ENCODE data around the gene PCDH8. TPM values are rescaled to one million over a fixed set of nuclear protein-coding genes. Genes with fewer than 3 reads are reported as not detected.

Gene PCDH8
- total and polyA plus RNA-seq, 10 of the 15 experiments (the other 5 are each of a cell fraction or from before 2014, with no cell fraction given): 0.03 to 0.86 (median 0.45) TPM; not detected in 1

GRCh38 chr13:52850396-52851136 lies 2.1 kb upstream of the PCDH8 start (continued):
- TF ChIP-seq CTCF (IDR thresholded peaks at IDR 0.05 in 2 of 3, conservative IDR thresholded peaks at IDR 0.05 in 1 of 3; ENCODE audit: control insufficient read depth in 2 of 3, extremely low read depth in 1 of 3, insufficient read depth in 1 of 3, low read depth in 3 of 3, low read length in 3 of 3) (0 out of 6 replicates have a peak, but pooled peaks of 1 of the 3 experiments have one; percentile 14), ESRRA (IDR thresholded peaks at IDR 0.05; ENCODE audit: low read length) (no peak), SMC3 (IDR thresholded peaks at IDR 0.05; ENCODE audit: borderline replicate concordance, low read length) (no peak), YBX1 (IDR thresholded peaks at IDR 0.05) (no peak), TCF3 (IDR thresholded peaks at IDR 0.05; ENCODE audit: borderline replicate concordance, insufficient read depth, low read depth, low read length) (no peak), NRF1 (conservative IDR thresholded peaks at IDR 0.05; ENCODE audit: low read depth, low read length) (no peak), SMARCA5 (IDR thresholded peaks at IDR 0.05) (no peak), SUZ12 (IDR thresholded peaks at IDR 0.05; ENCODE audit: unreplicated experiment) (no peak), STAT3 (IDR thresholded peaks at IDR 0.05; ENCODE audit: low read depth, low read length) (no peak), MXI1 (IDR thresholded peaks at IDR 0.05; ENCODE audit: low read depth, low read length) (peak; percentile 70), PBX3 (IDR thresholded peaks at IDR 0.05; ENCODE audit: insufficient replicate concordance, low read depth, low read length) (no peak), WRNIP1 (IDR thresholded peaks at IDR 0.05; ENCODE audit: borderline replicate concordance, low read depth, low read length) (no peak), ASH2L (IDR thresholded peaks at IDR 0.05; ENCODE audit: borderline replicate concordance, low read depth) (no peak), NR2C1 (IDR thresholded peaks at IDR 0.05) (peak; percentile 53), RBBP5 (conservative IDR thresholded peaks at IDR 0.05) (no peak), RB1 (IDR thresholded peaks at IDR 0.05; ENCODE audit: borderline replicate concordance) (no peak), USF1 (IDR thresholded peaks at IDR 0.05; ENCODE audit: borderline replicate concordance, extremely low read length, insufficient read depth, low read depth, low read length) (no peak), SP1 (IDR thresholded peaks at IDR 0.05; ENCODE audit: low read depth, low read length) (no peak), BCL3 (IDR thresholded peaks at IDR 0.05; ENCODE audit: borderline replicate concordance, insufficient read depth, low read depth, low read length, poor library complexity, severe bottlenecking) (no peak), FOXK2 (IDR thresholded peaks at IDR 0.05) (no peak), JUND (IDR thresholded peaks at IDR 0.05; ENCODE audit: low read depth, low read length) (no peak), SUPT20H (IDR thresholded peaks at IDR 0.05; ENCODE audit: borderline replicate concordance, control insufficient read depth, low read depth, low read length) (no peak), MYB (IDR thresholded peaks at IDR 0.05; ENCODE audit: borderline replicate concordance, low read depth, low read length) (no peak), RAD51 (IDR thresholded peaks at IDR 0.05) (no peak), TARDBP (IDR thresholded peaks at IDR 0.05; ENCODE audit: borderline replicate concordance) (no peak)

Measured in GM12878 (cell line).